HCT116 (cell line): ENCODE data around the gene CDNF. TPM values are rescaled to one million over a fixed set of nuclear protein-coding genes. Genes with fewer than 3 reads are reported as not detected.

Experiments
- ATAC-seq: fragments of 200-7000 bp; cut with Tn5 transposase; 2 replicates; pipeline ENCODE4 v1.9.1; 2020; ENCODE audit warnings: mild to moderate bottlenecking, moderate library complexity
- BruUV-seq: library from RNA; stranded (reverse); fragments of 400-500 nt; replicated peaks from 2 replicates; lab custom pipeline; 2021; lab: Mats Ljungman, UMichigan
- CTCF ChIA-PET: fragments of 300-600 bp; sonication (Branson Sonifier 250); formaldehyde crosslinking; loops from one replicate; lab custom pipeline; 2021; ENCODE audit warnings: antibody characterized with exemption; lab: Charles Lee
- POLR2A ChIA-PET: fragments of 300-600, 350-600 bp; sonication (Branson Sonifier 250); formaldehyde crosslinking; loops from one replicate; lab custom pipeline; 2021; ENCODE audit warnings: antibody characterized with exemption; lab: Charles Lee
- RAD21 ChIA-PET, 2 experiments: fragments of 300-600 bp; sonication (Branson Sonifier 250); formaldehyde crosslinking; loops; one replicate each; lab custom pipeline; 2023; ENCODE audit warnings: low total read pairs in 2 of 2; ENCODE audit not compliant: uncharacterized antibody in 2 of 2, unreplicated experiment in 2 of 2, low non-redundant PET in 1 of 2; lab: Charles Lee
- DNase-seq: peaks from one replicate; pipeline ENCODE4 v3.0.0-alpha.2; 2010; ENCODE audit warnings: low read depth, low spot score
- H2AFZ ChIP-seq: fragments of 200-600 bp; shearing (Covaris generic), sonication (generic); 2 replicates; pipeline ENCODE4 v1.6.1; 2017; ENCODE audit warnings: low read depth, mixed run types, mixed read lengths, antibody characterized with exemption, low read length; ENCODE audit not compliant: poor library complexity, severe bottlenecking
- H3K27ac ChIP-seq: 2 replicates; pipeline ENCODE4 v1.5.1; 2012; ENCODE audit warnings: low read depth, low read length
- H3K27me3 ChIP-seq: fragments of 200-600 bp; sonication (generic); 2 replicates; pipeline ENCODE4 v1.6.1; 2016; ENCODE audit warnings: mixed run types, low read length, mixed read lengths; ENCODE audit not compliant: insufficient read depth
- H3K36me3 ChIP-seq, 2 experiments: fragments of 200-500 bp in 1 of 2; fragments of 200-600 bp in 1 of 2; sonication (Bioruptor generic) in 1 of 2; sonication (generic) in 1 of 2; 2 replicates each; pipeline versions ENCODE4 v1.5.1 to v1.6.1; 2014 to 2016; ENCODE audit warnings: low read length in 2 of 2, inconsistent platforms in 1 of 2, mixed read lengths in 1 of 2, mixed run types in 1 of 2; ENCODE audit not compliant: insufficient read depth in 2 of 2, control insufficient read depth in 1 of 2
- H3K4me1 ChIP-seq, 2 experiments: fragments of 200-600 bp in 1 of 2; sonication (generic) in 1 of 2; 2 replicates each; pipeline versions ENCODE4 v1.5.1 to v1.6.1; 2012 to 2017; ENCODE audit warnings: low read length in 2 of 2, inconsistent platforms in 1 of 2, mild to moderate bottlenecking in 1 of 2, mixed read lengths in 1 of 2, mixed run types in 1 of 2, moderate library complexity in 1 of 2; ENCODE audit not compliant: insufficient read depth in 2 of 2, control insufficient read depth in 1 of 2
- H3K4me2 ChIP-seq: fragments of 200-600 bp; sonication (generic); 2 replicates; pipeline ENCODE4 v1.6.1; 2017; ENCODE audit warnings: mixed run types, low read length, mixed read lengths
- H3K4me3 ChIP-seq, 2 experiments: fragments of 200-600 bp in 1 of 2; sonication (generic) in 1 of 2; replicated peaks in 1 of 2; 2 replicates each; pipeline ENCODE4 v1.5.1; 2011 to 2016; ENCODE audit warnings: low read length in 2 of 2, control low read depth in 1 of 2, low read depth in 1 of 2, mild to moderate bottlenecking in 1 of 2, mixed read lengths in 1 of 2, mixed run types in 1 of 2
- H3K79me2 ChIP-seq: fragments of 200-600 bp; sonication (generic); 2 replicates; pipeline ENCODE4 v1.6.1; 2017; ENCODE audit warnings: mild to moderate bottlenecking, mixed run types, low read length, moderate library complexity, mixed read lengths; ENCODE audit not compliant: insufficient read depth
- H3K9ac ChIP-seq: fragments of 200-600 bp; sonication (generic); 2 replicates; pipeline ENCODE4 v1.6.1; 2016; ENCODE audit warnings: low read length, mixed read lengths
- H3K9me2 ChIP-seq: fragments of 200-600 bp; sonication (generic), shearing (Covaris generic); 2 replicates; pipeline ENCODE4 v1.6.1; 2017; ENCODE audit warnings: mixed run types, mild to moderate bottlenecking, moderate library complexity; ENCODE audit not compliant: insufficient read depth
- H3K9me3 ChIP-seq, 2 experiments: fragments of 200-500 bp in 1 of 2; fragments of 200-600 bp in 1 of 2; sonication (Bioruptor generic) in 1 of 2; sonication (generic) in 1 of 2; 2 replicates each; pipeline ENCODE4 v1.6.1; 2014 to 2017; ENCODE audit warnings: low read length in 2 of 2, mixed read lengths in 2 of 2, inconsistent platforms in 1 of 2, low read depth in 1 of 2, mild to moderate bottlenecking in 1 of 2, mixed run types in 1 of 2, moderate library complexity in 1 of 2; ENCODE audit not compliant: control insufficient read depth in 1 of 2, insufficient read depth in 1 of 2
- H4K20me1 ChIP-seq: fragments of 200-600 bp; sonication (generic), shearing (Covaris generic); 2 replicates; pipeline ENCODE4 v1.6.1; 2017; ENCODE audit warnings: mixed run types, mild to moderate bottlenecking, moderate library complexity; ENCODE audit not compliant: insufficient read depth
- ATF3 ChIP-seq: IDR thresholded peaks from 2 replicates; pipeline ENCODE4 v1.6.1; 2012
- CBX3 ChIP-seq: IDR thresholded peaks from 2 replicates; pipeline ENCODE4 v1.6.1; 2012; ENCODE audit warnings: low read depth
- EGR1 ChIP-seq: IDR thresholded peaks from 2 replicates; pipeline ENCODE4 v1.6.1; 2012; ENCODE audit warnings: low read depth
- ELF1 ChIP-seq: IDR thresholded peaks from 2 replicates; pipeline ENCODE4 v1.6.1; 2012; ENCODE audit warnings: low read depth, borderline replicate concordance
- EZH2 ChIP-seq: fragments of 200-600 bp; sonication (generic); IDR thresholded peaks from 2 replicates; pipeline ENCODE4 v1.6.1; 2017; ENCODE audit warnings: antibody characterized with exemption, mixed run types
- FOSL1 ChIP-seq: IDR thresholded peaks from 2 replicates; pipeline ENCODE4 v1.6.1; 2012; ENCODE audit warnings: low read depth
- RAD21 ChIP-seq: IDR thresholded peaks from 2 replicates; pipeline ENCODE4 v1.6.1; 2012; ENCODE audit warnings: low read depth, mild to moderate bottlenecking
- TCF7L2 ChIP-seq: IDR thresholded peaks from 2 replicates; pipeline ENCODE4 v1.7.0; 2011; ENCODE audit warnings: borderline replicate concordance, inconsistent platforms; ENCODE audit not compliant: insufficient read depth, insufficient read length; ENCODE audit errors: extremely low read depth
- intact Hi-C: fragments of 100-400 bp; cut with micrococcal nuclease; formaldehyde crosslinking; loops from 2 replicates; pipeline ENCODE4 v1.10.0; 2022
- total RNA-seq: library from RNA; stranded (reverse); gene quantifications from one replicate; pipeline ENCODE4 v1.2.1, GENCODE V29; 2021; ENCODE audit not compliant: unreplicated experiment
- TF ChIP-seq, protein P1 (sequence below): IDR thresholded peaks from 2 replicates; pipeline ENCODE4 v1.6.1; 2012; ENCODE audit warnings: low read depth

CDNF gene
- total RNA-seq, 1 experiment from 2014 or later, result 1.1 TPM

DNA sequence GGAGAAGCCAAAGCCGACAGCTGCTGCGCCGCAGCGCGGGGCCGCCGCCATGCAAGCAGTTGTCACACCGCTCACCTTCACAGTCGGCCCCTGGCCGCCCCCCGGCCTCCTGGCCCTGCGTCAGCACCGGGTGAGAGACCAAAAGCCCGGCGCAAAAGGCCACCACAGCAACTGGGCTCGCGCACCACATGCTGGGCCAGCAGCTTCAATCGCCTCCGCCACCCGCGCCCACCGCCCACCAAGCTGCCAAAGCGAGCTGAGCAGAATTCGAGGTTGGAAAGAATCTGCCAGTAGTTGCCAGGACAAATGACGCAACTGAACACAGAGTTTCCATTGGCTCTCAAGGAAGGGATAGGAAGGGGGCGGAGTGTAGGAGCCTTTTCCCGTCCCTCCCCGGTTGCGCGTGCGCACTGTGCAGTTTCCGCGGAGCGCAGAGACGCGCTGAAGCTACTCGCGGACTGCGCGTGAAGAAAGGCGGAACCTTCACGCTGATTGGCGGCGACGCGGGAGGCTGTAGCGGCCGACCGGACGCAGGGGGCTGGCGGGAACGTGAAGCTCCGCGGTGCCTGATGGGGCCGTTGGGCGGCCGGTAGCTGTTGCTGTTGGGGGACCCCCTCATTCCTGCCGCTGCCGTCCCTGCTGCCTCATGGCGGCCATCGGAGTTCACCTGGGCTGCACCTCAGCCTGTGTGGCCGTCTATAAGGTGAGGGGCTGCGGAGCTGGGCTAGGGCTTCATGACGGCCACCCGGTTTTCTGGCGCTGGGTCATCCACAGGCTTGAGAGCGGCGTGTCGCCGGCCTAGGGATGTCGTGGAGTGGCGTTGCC, at the start of gene CDNF, which contains the start of the genes HSPA14 and MSANTD7 (continued):
- no peak for TF ChIP-seq CBX3

DNA sequence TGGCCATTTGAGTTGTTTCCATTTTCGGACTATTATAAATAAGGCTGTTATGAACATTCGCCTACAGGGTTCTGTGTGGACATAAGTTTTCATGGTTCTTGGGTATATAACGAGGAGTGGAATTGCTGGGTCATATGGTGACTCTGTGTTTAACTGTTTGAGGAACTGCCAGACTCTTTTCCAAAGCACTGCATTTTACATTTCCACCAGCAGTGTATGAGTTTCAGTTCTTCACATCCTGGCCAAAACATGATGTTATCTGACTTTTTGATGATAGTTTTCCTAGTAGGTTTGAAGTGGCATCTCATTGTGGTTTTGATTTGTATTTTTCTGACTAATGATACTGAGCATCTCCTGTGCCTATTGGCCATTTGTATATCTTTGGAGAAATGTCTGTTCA, 46.2 kb upstream of the CDNF start:
- BruUV-seq, result no TSS peak
- no peaks in the 10 kb centered on the region for H3K9me2 ChIP-seq
- ChIA-PET POLR2A (no interaction called here), CTCF (no interaction called here), RAD21 (no interaction called here)
- H3K4me2 ChIP-seq, result no peak overlapping the region
- peaks cover 97% of the 10 kb centered on the region for H3K79me2 ChIP-seq
- H3K9ac ChIP-seq, result no peak overlapping the region
- TF ChIP-seq RAD21 (no peak), EZH2 (no peak), ATF3 (no peak), EGR1 (no peak), FOSL1 (no peak), TCF7L2 (no peak)
- H4K20me1 ChIP-seq, result no peaks in the 10 kb centered on the region
- peaks cover 3 to 10% of the 10 kb centered on the region in 2 experiments; a peak in 2 of 4 replicates for H3K4me1 ChIP-seq
- DNase-seq (no peak), ATAC-seq (no peak)
- peaks cover 9 to 15% of the 10 kb centered on the region in 2 experiments; a peak in 3 of 4 replicates for H3K36me3 ChIP-seq
- H3K27me3 ChIP-seq, result no peaks in the 10 kb centered on the region
- H3K4me3 ChIP-seq, result no peak overlapping the region
- no peak overlapping the region for H3K27ac ChIP-seq
- H2AFZ ChIP-seq, result no peak overlapping the region
- no peaks in the 10 kb centered on the region for H3K9me3 ChIP-seq
- intact Hi-C loops, result no loop called here

- RAD21 ChIA-PET, result no interaction called here
- H2AFZ ChIP-seq, result no peak overlapping the region
- no TSS peak for BruUV-seq
Observed at GRCh38 chr10:14880229-14880628, 42.4 kb upstream of the CDNF start.

More at GRCh38 chr10:14880229-14880628, 42.4 kb upstream of the CDNF start:
- Histone ChIP-seq H3K27me3 (no peaks in the 10 kb centered on the region), H3K9me2 (no peaks in the 10 kb centered on the region), H3K36me3 (peaks cover 7% of the 10 kb centered on the region in 2 experiments; a peak in 3 of 4 replicates), H3K9ac (peak overlapping the region; percentile 93), H3K27ac (no peak overlapping the region), H4K20me1 (no peaks in the 10 kb centered on the region), H3K9me3 (no peaks in the 10 kb centered on the region), H3K4me3 (peak overlapping the region; percentile 76 to 88), H3K79me2 (peaks cover 84% of the 10 kb centered on the region), H3K4me1 (peaks cover 9 to 18% of the 10 kb centered on the region in 2 experiments), H3K4me2 (peak overlapping the region; percentile 80)
- no peak for DNase-seq
- ChIA-PET CTCF (no interaction called here), POLR2A (no interaction called here)
- no peak for TF ChIP-seq ATF3
- TF ChIP-seq CBX3, result no peak
- TF ChIP-seq, protein P1, sequence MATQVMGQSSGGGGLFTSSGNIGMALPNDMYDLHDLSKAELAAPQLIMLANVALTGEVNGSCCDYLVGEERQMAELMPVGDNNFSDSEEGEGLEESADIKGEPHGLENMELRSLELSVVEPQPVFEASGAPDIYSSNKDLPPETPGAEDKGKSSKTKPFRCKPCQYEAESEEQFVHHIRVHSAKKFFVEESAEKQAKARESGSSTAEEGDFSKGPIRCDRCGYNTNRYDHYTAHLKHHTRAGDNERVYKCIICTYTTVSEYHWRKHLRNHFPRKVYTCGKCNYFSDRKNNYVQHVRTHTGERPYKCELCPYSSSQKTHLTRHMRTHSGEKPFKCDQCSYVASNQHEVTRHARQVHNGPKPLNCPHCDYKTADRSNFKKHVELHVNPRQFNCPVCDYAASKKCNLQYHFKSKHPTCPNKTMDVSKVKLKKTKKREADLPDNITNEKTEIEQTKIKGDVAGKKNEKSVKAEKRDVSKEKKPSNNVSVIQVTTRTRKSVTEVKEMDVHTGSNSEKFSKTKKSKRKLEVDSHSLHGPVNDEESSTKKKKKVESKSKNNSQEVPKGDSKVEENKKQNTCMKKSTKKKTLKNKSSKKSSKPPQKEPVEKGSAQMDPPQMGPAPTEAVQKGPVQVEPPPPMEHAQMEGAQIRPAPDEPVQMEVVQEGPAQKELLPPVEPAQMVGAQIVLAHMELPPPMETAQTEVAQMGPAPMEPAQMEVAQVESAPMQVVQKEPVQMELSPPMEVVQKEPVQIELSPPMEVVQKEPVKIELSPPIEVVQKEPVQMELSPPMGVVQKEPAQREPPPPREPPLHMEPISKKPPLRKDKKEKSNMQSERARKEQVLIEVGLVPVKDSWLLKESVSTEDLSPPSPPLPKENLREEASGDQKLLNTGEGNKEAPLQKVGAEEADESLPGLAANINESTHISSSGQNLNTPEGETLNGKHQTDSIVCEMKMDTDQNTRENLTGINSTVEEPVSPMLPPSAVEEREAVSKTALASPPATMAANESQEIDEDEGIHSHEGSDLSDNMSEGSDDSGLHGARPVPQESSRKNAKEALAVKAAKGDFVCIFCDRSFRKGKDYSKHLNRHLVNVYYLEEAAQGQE, result peak; percentile 42
- no peak for TF ChIP-seq ELF1
- no peak for ATAC-seq
- intact Hi-C loops, result no loop called here
